GM19025 (cell line): ENCODE measurements around the gene PPP1R12B.
"Not testable (repeated sequence)": the region's sequence is repeated elsewhere in the genome, so short reads cannot be mapped to it uniquely, and the experiment has no call there.

Experiments used
- ATAC-seq: cut with Tn5 transposase; IDR thresholded peaks from one replicate; pipeline ENCODE4 v1.9.1; 2021; ENCODE audit warnings: mild to moderate bottlenecking, low read depth, moderate library complexity; ENCODE audit not compliant: unreplicated experiment

Gene PPP1R12B

GRCh38 chr1:202438393-202439174, 90.1 kb downstream of the PPP1R12B start:
- ATAC-seq, result no peak

DNA sequence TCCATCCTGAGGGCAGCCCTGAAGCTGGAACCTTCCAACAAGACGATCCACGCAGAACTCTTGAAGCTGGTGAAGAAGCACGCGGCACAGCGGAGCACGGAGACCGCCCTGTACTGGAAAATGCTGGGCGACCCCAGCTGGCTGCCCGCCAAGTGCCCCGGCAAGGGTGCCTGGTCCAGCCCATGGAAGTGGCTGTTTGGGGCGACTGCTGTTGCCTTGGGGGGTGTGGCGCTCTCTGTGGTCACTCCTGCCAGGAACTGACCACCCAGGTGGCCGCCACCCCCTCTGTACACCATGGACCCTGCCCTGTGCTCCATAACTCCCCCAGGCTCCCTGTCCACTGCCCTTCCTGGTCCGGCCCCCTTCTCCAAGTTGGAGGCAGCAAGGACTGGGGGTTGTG, 90.8 kb downstream of the PPP1R12B start:
- ATAC-seq, result no peak

GRCh38 chr1:202448140-202448539, 99.6 kb downstream of the PPP1R12B start:
- ATAC-seq, result not testable (repeated sequence)

- ATAC-seq, result not testable (repeated sequence)
Measured at GRCh38 chr1:202451641-202452040, 103.1 kb downstream of the PPP1R12B start.

- ATAC-seq, result no peak
Measured at GRCh38 chr1:202452508-202452907, 104.0 kb downstream of the PPP1R12B start.

GRCh38 chr1:202456372-202457169, 108.1 kb downstream of the PPP1R12B start:
- not testable (repeated sequence) for ATAC-seq

- ATAC-seq, result not testable (repeated sequence)
Measured at GRCh38 chr1:202458651-202459050, 110.2 kb downstream of the PPP1R12B start.

GRCh38 chr1:202459470-202460142, 111.1 kb downstream of the PPP1R12B start:
- ATAC-seq, result not testable (repeated sequence)

DNA sequence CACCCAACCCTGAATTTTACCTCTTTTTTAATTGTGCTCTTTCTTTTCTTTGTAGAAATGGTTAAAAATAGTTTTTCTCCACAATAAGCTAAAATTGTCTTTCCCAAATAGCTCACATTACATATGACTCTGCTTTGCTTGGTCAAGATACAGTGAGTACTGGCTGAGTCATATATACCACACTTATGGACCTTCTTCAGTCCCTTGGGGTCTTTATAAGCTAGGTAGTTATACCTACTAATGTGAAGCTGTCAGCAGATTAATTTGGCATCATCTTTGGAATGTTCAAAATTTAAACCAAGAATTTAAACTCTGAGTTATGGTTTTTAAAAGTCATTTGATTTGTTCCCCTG, 111.6 kb downstream of the PPP1R12B start:
- ATAC-seq, result not testable (repeated sequence)

DNA sequence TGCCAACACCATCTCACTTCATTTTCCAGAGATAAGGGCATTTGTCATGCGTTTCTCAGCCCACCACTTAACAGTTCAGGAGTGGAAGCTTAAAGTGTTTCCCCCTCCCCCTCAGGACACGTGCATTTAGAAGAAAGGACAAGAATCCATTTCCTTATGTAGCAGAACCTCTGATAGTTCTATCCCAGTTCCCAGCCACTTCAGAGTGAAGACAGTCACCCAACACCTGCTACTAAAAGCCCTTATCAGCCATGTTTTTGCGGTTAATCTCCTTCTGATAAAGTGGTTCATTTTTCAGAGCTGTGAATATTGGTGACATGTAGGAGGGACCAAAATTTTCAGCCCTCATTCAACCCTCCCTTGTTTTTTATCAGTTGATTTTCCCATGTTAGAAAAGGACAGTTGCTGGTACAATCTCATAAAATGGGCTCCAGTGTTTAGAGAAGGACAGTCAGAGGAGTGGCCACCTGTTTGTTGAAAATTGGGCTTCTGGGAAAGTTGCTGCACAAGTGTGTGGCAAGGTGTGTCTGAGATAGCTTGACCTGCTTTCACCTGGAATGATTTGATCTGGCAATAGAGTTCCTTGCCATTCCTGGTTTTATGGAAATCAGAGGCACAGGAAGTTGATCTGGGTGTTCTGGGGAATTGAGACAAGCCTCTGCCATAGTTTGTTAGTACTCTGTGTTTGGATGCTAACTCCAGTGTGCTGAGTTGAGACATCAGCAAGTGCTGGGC, 114.0 kb downstream of the PPP1R12B start:
- ATAC-seq, result no peak

- ATAC-seq, result not testable (repeated sequence)
Measured at GRCh38 chr1:202464153-202464742, 115.7 kb downstream of the PPP1R12B start.

GRCh38 chr1:202465644-202466270, 117.3 kb downstream of the PPP1R12B start:
- not testable (repeated sequence) for ATAC-seq

DNA sequence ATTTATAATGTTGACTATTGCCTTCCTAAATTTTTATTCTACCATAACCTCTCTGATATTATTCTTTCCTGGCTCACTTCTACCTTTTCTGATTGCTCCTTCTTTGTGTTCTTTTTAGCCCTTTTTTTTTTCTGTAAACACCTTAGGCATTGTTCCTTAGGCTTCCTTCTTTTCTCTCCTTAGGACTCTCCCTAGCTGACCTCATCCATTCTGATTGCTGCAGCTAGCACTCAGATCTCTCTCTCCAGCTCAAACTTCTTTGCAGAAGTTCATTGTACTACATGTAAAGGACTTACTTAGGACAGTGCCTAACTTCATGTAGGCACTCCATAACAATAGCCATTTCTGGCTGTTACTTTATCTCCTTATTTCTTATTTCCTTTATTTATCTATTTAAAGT, 117.8 kb downstream of the PPP1R12B start:
- ATAC-seq, result not testable (repeated sequence)

- not testable (repeated sequence) for ATAC-seq
Measured at GRCh38 chr1:202467381-202467780, 118.9 kb downstream of the PPP1R12B start.

DNA sequence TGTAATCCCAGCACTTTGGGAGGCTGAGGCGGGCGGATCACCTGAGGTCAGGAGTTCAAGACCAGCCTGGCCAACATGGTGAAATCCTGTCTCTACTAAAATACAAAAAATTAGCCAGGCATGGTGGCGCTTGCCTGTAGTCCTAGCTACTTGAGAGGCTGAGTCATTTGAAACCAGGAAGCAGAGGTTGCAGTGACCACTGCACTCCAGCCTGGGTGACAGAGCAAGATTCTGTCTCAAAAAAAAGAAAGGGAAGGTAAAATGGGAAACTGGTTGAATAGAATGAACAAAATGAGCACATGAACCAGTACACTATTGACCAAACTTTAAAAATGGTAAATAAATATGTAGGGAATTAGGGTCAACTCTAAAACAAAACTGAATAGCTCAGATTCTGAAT, 120.2 kb downstream of the PPP1R12B start:
- peak; percentile 70 for ATAC-seq

- peak; percentile 34 for ATAC-seq
Measured at GRCh38 chr1:202469123-202469522, 120.6 kb downstream of the PPP1R12B start.

GRCh38 chr1:202471246-202471645, 122.7 kb downstream of the PPP1R12B start:
- ATAC-seq, result no peak

DNA sequence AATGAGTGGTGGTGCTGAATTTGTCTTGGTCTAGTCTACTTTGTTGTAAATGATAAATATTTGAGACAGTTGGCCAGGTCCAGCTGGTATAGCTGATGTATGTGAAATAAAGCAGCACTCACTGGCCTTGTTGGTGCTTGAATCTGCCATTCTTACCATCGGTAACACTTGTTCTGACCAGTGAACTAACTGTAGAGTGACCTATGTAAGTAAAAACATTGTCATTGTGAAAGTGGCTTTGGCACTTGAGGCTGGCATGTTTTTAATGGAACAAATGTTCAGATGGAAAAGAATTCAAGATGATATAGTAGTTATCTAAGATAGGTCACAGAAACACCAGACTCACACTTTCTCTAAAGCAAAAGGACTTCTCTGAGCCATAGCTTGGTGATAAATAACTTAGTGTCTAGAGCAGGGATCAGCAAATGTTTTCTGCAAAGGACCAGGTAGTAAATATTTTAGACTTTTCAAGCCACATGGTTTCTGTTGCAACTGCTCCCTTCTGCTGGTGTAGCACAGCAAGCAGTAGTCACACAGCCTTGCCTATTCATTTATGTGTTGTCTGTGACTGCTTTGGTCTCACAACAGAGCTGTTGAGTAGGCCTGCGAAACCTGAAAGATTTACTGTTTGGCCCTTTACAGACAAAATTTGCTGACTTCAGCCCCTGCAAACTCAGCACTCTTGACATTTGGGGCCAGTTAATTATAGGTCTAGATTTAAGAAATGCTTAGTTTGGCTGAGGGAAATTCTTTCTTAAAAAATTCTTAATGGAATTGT, 124.0 kb downstream of the PPP1R12B start:
- not testable (repeated sequence) for ATAC-seq
